H1 (cell line): ENCODE measurements around the gene GPR35. TPM values are rescaled to one million over a fixed set of nuclear protein-coding genes. Genes with fewer than 3 reads are reported as not detected.

Experiments used
- ATF3 ChIP-seq: IDR thresholded peaks from 2 replicates; pipeline ENCODE4 v1.6.1; 2011; ENCODE audit warnings: low read depth, mild to moderate bottlenecking, low read length; ENCODE audit not compliant: insufficient read depth
- CHD1 ChIP-seq: IDR thresholded peaks from 2 replicates; pipeline ENCODE4 v1.6.1; 2012; ENCODE audit warnings: low read depth, low read length, improper control_type of control experiment
- POLR2AphosphoS5 ChIP-seq: IDR thresholded peaks from 2 replicates; pipeline ENCODE4 v1.6.1; 2011; ENCODE audit warnings: low read depth, low read length
- RAD21 ChIP-seq, 2 experiments: IDR thresholded peaks in 1 of 2; conservative IDR thresholded peaks in 1 of 2; 2 replicates each; pipeline ENCODE4 v1.6.1; 2011; ENCODE audit warnings: low read depth in 2 of 2, low read length in 2 of 2, improper control_type of control experiment in 1 of 2, inconsistent platforms in 1 of 2, mild to moderate bottlenecking in 1 of 2, moderate library complexity in 1 of 2
- SIX5 ChIP-seq: IDR thresholded peaks from 2 replicates; pipeline ENCODE4 v1.6.1; 2011; ENCODE audit warnings: mild to moderate bottlenecking, low read depth, low read length
- TAF1 ChIP-seq: IDR thresholded peaks from 2 replicates; pipeline ENCODE4 v1.6.1; 2011; ENCODE audit warnings: mild to moderate bottlenecking, low read depth, low read length
- TAF7 ChIP-seq: optimal IDR thresholded peaks from 2 replicates; pipeline ENCODE3; 2011; ENCODE audit warnings: low read depth, mild to moderate bottlenecking, inconsistent platforms, low read length, moderate library complexity, borderline replicate concordance
- ZNF274 ChIP-seq: IDR thresholded peaks from 2 replicates; pipeline ENCODE4 v1.7.0; 2012; ENCODE audit warnings: low read length, borderline replicate concordance; ENCODE audit errors: extremely low read depth
- polyA plus RNA-seq, 7 experiments: library from polyadenylated mRNA; depleted of rRNA in 3 of 7; stranded (reverse) in 5 of 7; unstranded in 2 of 7; fragments of >200 nt in 5 of 7; fragments of 200-250 nt in 2 of 7; gene quantifications; 1 replicate in 5 of 7; 2 replicates in 1 of 7; 4 replicates in 1 of 7; pipeline versions ENCODE4 v1.2.1 to v1.2.3, GENCODE V29; 2011 to 2013; ENCODE audit warnings: missing spikeins in 2 of 7, mixed read lengths in 2 of 7
- total RNA-seq: library from RNA; stranded (reverse); fragmentation: NEBNext Ultra II Directional; extraction: Animal tissue kit (Norgen Biotek cat#: 25700); gene quantifications from 2 replicates; pipeline ENCODE4 v1.2.1, GENCODE V29; 2021
- TF ChIP-seq, protein P1 (sequence below): fragments of 300-600 bp; sonication (generic); IDR thresholded peaks from 2 replicates; pipeline ENCODE4 v1.7.1; 2012; ENCODE audit warnings: low read length, moderate library complexity, mild to moderate bottlenecking, inconsistent platforms; ENCODE audit not compliant: insufficient replicate concordance

Gene GPR35
- total and polyA plus RNA-seq, 2 of the 8 experiments (the other 6 are each of a cell fraction or from before 2014, with no cell fraction given) = 0.47 TPM; not detected in 1

GRCh38 chr2:240630771-240631547 is 5.7 kb downstream of the GPR35 start (continued):
- TF ChIP-seq, protein P1, sequence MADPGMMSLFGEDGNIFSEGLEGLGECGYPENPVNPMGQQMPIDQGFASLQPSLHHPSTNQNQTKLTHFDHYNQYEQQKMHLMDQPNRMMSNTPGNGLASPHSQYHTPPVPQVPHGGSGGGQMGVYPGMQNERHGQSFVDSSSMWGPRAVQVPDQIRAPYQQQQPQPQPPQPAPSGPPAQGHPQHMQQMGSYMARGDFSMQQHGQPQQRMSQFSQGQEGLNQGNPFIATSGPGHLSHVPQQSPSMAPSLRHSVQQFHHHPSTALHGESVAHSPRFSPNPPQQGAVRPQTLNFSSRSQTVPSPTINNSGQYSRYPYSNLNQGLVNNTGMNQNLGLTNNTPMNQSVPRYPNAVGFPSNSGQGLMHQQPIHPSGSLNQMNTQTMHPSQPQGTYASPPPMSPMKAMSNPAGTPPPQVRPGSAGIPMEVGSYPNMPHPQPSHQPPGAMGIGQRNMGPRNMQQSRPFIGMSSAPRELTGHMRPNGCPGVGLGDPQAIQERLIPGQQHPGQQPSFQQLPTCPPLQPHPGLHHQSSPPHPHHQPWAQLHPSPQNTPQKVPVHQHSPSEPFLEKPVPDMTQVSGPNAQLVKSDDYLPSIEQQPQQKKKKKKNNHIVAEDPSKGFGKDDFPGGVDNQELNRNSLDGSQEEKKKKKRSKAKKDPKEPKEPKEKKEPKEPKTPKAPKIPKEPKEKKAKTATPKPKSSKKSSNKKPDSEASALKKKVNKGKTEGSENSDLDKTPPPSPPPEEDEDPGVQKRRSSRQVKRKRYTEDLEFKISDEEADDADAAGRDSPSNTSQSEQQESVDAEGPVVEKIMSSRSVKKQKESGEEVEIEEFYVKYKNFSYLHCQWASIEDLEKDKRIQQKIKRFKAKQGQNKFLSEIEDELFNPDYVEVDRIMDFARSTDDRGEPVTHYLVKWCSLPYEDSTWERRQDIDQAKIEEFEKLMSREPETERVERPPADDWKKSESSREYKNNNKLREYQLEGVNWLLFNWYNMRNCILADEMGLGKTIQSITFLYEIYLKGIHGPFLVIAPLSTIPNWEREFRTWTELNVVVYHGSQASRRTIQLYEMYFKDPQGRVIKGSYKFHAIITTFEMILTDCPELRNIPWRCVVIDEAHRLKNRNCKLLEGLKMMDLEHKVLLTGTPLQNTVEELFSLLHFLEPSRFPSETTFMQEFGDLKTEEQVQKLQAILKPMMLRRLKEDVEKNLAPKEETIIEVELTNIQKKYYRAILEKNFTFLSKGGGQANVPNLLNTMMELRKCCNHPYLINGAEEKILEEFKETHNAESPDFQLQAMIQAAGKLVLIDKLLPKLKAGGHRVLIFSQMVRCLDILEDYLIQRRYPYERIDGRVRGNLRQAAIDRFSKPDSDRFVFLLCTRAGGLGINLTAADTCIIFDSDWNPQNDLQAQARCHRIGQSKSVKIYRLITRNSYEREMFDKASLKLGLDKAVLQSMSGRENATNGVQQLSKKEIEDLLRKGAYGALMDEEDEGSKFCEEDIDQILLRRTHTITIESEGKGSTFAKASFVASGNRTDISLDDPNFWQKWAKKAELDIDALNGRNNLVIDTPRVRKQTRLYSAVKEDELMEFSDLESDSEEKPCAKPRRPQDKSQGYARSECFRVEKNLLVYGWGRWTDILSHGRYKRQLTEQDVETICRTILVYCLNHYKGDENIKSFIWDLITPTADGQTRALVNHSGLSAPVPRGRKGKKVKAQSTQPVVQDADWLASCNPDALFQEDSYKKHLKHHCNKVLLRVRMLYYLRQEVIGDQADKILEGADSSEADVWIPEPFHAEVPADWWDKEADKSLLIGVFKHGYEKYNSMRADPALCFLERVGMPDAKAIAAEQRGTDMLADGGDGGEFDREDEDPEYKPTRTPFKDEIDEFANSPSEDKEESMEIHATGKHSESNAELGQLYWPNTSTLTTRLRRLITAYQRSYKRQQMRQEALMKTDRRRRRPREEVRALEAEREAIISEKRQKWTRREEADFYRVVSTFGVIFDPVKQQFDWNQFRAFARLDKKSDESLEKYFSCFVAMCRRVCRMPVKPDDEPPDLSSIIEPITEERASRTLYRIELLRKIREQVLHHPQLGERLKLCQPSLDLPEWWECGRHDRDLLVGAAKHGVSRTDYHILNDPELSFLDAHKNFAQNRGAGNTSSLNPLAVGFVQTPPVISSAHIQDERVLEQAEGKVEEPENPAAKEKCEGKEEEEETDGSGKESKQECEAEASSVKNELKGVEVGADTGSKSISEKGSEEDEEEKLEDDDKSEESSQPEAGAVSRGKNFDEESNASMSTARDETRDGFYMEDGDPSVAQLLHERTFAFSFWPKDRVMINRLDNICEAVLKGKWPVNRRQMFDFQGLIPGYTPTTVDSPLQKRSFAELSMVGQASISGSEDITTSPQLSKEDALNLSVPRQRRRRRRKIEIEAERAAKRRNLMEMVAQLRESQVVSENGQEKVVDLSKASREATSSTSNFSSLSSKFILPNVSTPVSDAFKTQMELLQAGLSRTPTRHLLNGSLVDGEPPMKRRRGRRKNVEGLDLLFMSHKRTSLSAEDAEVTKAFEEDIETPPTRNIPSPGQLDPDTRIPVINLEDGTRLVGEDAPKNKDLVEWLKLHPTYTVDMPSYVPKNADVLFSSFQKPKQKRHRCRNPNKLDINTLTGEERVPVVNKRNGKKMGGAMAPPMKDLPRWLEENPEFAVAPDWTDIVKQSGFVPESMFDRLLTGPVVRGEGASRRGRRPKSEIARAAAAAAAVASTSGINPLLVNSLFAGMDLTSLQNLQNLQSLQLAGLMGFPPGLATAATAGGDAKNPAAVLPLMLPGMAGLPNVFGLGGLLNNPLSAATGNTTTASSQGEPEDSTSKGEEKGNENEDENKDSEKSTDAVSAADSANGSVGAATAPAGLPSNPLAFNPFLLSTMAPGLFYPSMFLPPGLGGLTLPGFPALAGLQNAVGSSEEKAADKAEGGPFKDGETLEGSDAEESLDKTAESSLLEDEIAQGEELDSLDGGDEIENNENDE = no peak
- TF ChIP-seq RAD21 (IDR thresholded peaks at IDR 0.05 in 1 of 2, conservative IDR thresholded peaks at IDR 0.05 in 1 of 2; ENCODE audit: low read depth in 2 of 2, low read length in 2 of 2) = no peak
- TF ChIP-seq TAF1 = no peak
- no peak for TF ChIP-seq ATF3
- no peak for TF ChIP-seq ZNF274
- no peak for TF ChIP-seq TAF7
- TF ChIP-seq POLR2AphosphoS5 = no peak
- TF ChIP-seq CHD1 = no peak
- no peak for TF ChIP-seq SIX5
